Measurements from ENCODE around the gene FXYD1. TPM values are rescaled to one million over a fixed set of nuclear protein-coding genes. Genes with fewer than 3 reads are reported as not detected.

Gene FXYD1
- total RNA-seq, 1 experiment from 2014 or later: not detected

GRCh38 chr19:35104361-35104760, 34.3 kb upstream of the FXYD1 start:
- H3K27ac ChIP-seq (ENCODE audit: low read depth, low read length, poor library complexity, severe bottlenecking): no peak overlapping the region
- H3K4me1 ChIP-seq (ENCODE audit: insufficient read depth, low read length, poor library complexity, severe bottlenecking): no peaks in the 10 kb centered on the region
- ChIA-PET POLR2A (ENCODE audit: low non-redundant PET) (no interaction called here), CTCF (no interaction called here)
- no peak overlapping the region for H3K4me3 ChIP-seq (ENCODE audit: low read depth, low read length, poor library complexity, severe bottlenecking)
- no peaks in the 10 kb centered on the region for H3K27me3 ChIP-seq (replicated peaks; ENCODE audit: insufficient read depth, low read depth, low read length, poor library complexity)
- H3K36me3 ChIP-seq (ENCODE audit: insufficient read depth, low read length, poor library complexity, severe bottlenecking): no peaks in the 10 kb centered on the region
- TF ChIP-seq, protein P1, sequence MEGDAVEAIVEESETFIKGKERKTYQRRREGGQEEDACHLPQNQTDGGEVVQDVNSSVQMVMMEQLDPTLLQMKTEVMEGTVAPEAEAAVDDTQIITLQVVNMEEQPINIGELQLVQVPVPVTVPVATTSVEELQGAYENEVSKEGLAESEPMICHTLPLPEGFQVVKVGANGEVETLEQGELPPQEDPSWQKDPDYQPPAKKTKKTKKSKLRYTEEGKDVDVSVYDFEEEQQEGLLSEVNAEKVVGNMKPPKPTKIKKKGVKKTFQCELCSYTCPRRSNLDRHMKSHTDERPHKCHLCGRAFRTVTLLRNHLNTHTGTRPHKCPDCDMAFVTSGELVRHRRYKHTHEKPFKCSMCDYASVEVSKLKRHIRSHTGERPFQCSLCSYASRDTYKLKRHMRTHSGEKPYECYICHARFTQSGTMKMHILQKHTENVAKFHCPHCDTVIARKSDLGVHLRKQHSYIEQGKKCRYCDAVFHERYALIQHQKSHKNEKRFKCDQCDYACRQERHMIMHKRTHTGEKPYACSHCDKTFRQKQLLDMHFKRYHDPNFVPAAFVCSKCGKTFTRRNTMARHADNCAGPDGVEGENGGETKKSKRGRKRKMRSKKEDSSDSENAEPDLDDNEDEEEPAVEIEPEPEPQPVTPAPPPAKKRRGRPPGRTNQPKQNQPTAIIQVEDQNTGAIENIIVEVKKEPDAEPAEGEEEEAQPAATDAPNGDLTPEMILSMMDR (conservative IDR thresholded peaks at IDR 0.05; ENCODE audit: low read depth, low read length): no peak
- TF ChIP-seq EZH2 (IDR thresholded peaks at IDR 0.05; ENCODE audit: borderline replicate concordance, low read depth, low read length, poor library complexity, severe bottlenecking): no peak
- no peak for DNase-seq (ENCODE audit: low spot score)
- H3K9me3 ChIP-seq (ENCODE audit: low read depth, low read length, poor library complexity, severe bottlenecking): no peaks in the 10 kb centered on the region
- no TSS peak for BruUV-seq (replicated peaks)
- intact Hi-C loops (cut with micrococcal nuclease; ENCODE audit: unreplicated experiment): no loop called here

DNA sequence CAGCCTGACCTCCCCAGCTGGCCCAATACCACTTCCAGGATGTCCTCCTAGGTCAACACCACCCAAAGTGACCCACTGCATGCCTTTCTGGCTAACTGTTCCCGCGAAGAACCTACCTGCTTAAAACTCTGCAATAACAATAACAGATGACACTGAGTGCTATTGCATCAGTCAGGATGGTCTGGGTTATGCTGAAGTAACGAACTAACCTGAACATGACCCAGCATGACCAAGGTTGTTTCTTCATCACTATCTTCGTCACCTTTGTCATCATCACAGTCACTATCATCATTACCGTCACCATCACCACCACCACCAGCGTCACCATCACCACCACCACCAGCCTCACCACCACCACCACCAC, 33.6 kb upstream of the FXYD1 start:
- Histone ChIP-seq H3K27me3 (replicated peaks; ENCODE audit: insufficient read depth, low read depth, low read length, poor library complexity) (no peaks in the 10 kb centered on the region), H3K4me3 (ENCODE audit: low read depth, low read length, poor library complexity, severe bottlenecking) (no peak overlapping the region), H3K27ac (ENCODE audit: low read depth, low read length, poor library complexity, severe bottlenecking) (no peak overlapping the region), H3K36me3 (ENCODE audit: insufficient read depth, low read length, poor library complexity, severe bottlenecking) (no peaks in the 10 kb centered on the region), H3K9me3 (ENCODE audit: low read depth, low read length, poor library complexity, severe bottlenecking) (no peaks in the 10 kb centered on the region), H3K4me1 (ENCODE audit: insufficient read depth, low read length, poor library complexity, severe bottlenecking) (no peaks in the 10 kb centered on the region)
- ChIA-PET POLR2A (ENCODE audit: low non-redundant PET) (no interaction called here), CTCF (no interaction called here)
- TF ChIP-seq EZH2 (IDR thresholded peaks at IDR 0.05; ENCODE audit: borderline replicate concordance, low read depth, low read length, poor library complexity, severe bottlenecking): no peak
- TF ChIP-seq, protein P1 (conservative IDR thresholded peaks at IDR 0.05; ENCODE audit: low read depth, low read length): no peak
- intact Hi-C loops (cut with micrococcal nuclease; ENCODE audit: unreplicated experiment): no loop called here
- DNase-seq (ENCODE audit: low spot score): no peak
- no TSS peak for BruUV-seq (replicated peaks)

DNA sequence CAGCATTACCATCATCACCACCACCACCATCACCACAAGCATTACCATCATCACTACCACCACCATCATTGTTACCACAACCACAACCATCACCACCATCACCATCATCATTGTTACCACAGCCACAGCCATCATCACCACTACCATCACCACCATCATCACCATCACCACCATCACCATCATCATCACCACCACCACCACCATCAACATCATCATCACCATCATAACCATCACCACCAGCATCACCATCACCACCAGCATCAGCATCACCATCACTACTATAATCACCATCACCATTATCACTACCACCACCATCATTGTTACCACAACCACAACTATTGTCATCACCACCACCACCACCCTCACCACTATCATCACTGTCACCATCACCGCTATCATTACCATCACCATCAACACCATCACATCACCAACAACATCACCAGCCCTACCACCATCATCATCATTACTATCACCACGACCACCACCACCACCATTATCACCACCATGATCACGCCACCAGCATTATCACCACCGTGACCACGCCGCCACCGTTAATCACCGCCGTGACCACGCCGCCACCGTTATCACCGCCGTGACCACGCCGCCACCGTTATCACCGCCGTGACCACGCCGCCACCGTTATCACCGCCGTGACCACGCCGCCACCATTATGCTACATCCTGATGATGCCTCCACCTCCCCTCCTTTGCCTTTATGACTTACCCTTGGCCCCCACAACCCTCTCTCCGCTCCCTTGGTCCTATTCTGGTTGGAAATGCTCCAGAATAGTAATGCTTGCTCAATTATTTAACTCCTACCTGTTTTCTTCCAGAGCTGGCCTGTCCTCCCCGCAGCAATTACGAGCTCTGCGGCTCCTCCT, 33.0 kb upstream of the FXYD1 start:
- no peaks in the 10 kb centered on the region for H3K27me3 ChIP-seq (replicated peaks; ENCODE audit: insufficient read depth, low read depth, low read length, poor library complexity)
- TF ChIP-seq EZH2 (IDR thresholded peaks at IDR 0.05; ENCODE audit: borderline replicate concordance, low read depth, low read length, poor library complexity, severe bottlenecking): no peak
- TF ChIP-seq, protein P1 (conservative IDR thresholded peaks at IDR 0.05; ENCODE audit: low read depth, low read length): no peak
- ChIA-PET CTCF (no interaction called here), POLR2A (ENCODE audit: low non-redundant PET) (no interaction called here)
- BruUV-seq (replicated peaks): no TSS peak
- H3K27ac ChIP-seq (ENCODE audit: low read depth, low read length, poor library complexity, severe bottlenecking): no peak overlapping the region
- intact Hi-C loops (cut with micrococcal nuclease; ENCODE audit: unreplicated experiment): no loop called here
- H3K4me1 ChIP-seq (ENCODE audit: insufficient read depth, low read length, poor library complexity, severe bottlenecking): no peaks in the 10 kb centered on the region
- no peak for DNase-seq (ENCODE audit: low spot score)
- H3K4me3 ChIP-seq (ENCODE audit: low read depth, low read length, poor library complexity, severe bottlenecking): no peak overlapping the region
- H3K9me3 ChIP-seq (ENCODE audit: low read depth, low read length, poor library complexity, severe bottlenecking): no peaks in the 10 kb centered on the region
- no peaks in the 10 kb centered on the region for H3K36me3 ChIP-seq (ENCODE audit: insufficient read depth, low read length, poor library complexity, severe bottlenecking)

Measured in A673 (cell line).